Caki2 (cell line): Measurements from ENCODE around the gene CD52. TPM values are rescaled to one million over a fixed set of nuclear protein-coding genes. Genes with fewer than 3 reads are reported as not detected.
A peak's percentile ranks its signal among the peaks of the same experiment; 100 is the strongest.

Experiments used
- DNase-seq: peaks from one replicate; pipeline ENCODE4 v3.0.0-alpha.2; 2015; ENCODE audit warnings: low read depth
- in situ Hi-C: cut with HindIII; loops from 2 replicates; pipeline ENCODE4 v1.10.0; 2016; ENCODE audit warnings: low sequenced_read_pairs, low pct_unique_long_range_greater_than_20kb, mixed read lengths
- total RNA-seq: library from RNA; depleted of rRNA; stranded (reverse); fragments of >200 nt; shearing (Covaris generic); gene quantifications from 2 replicates; pipeline ENCODE4 v1.2.3, GENCODE V29; 2014; ENCODE audit warnings: low replicate concordance; rRNA removed

CD52 gene, protein sequence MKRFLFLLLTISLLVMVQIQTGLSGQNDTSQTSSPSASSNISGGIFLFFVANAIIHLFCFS
- total RNA-seq: not detected in 2 replicates

DNA sequence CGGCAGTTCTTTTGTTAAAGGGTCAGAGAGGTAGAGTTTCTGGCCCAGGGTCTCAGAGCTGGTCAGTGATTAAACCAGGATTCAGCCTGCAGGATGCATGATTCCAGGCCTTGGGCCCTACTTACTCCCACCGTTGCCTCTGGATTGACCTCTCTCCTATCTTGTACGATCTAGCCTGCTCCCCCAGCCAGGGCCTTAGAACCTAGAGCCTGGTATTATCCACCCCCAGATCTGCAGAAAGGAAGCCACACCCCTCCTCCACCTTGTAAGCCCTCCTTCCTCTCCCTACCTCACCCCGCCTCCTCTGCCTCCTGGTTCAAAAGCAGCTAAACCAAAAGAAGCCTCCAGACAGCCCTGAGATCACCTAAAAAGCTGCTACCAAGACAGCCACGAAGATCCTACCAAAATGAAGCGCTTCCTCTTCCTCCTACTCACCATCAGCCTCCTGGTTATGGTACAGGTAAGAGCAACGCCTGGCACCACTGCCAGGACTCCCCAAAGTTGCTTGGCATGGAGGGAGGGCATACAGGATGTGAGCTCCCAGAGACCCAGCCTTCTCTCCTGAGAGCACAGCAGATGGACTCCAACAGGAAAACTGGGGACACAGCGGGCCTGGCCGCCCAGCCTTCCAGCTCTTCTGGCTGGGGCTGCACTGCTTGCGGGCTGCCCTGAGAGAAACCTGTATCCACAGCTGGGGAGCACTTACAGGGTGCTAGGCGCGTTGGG is at the start of gene CD52:
CD52 (plus strand) TSS at position 347 of the 726 bp plus-strand sequence; CDS start at position 407, 60 bp downstream.
- in situ Hi-C loops: no loop called here
- DNase-seq: no peak

DNA sequence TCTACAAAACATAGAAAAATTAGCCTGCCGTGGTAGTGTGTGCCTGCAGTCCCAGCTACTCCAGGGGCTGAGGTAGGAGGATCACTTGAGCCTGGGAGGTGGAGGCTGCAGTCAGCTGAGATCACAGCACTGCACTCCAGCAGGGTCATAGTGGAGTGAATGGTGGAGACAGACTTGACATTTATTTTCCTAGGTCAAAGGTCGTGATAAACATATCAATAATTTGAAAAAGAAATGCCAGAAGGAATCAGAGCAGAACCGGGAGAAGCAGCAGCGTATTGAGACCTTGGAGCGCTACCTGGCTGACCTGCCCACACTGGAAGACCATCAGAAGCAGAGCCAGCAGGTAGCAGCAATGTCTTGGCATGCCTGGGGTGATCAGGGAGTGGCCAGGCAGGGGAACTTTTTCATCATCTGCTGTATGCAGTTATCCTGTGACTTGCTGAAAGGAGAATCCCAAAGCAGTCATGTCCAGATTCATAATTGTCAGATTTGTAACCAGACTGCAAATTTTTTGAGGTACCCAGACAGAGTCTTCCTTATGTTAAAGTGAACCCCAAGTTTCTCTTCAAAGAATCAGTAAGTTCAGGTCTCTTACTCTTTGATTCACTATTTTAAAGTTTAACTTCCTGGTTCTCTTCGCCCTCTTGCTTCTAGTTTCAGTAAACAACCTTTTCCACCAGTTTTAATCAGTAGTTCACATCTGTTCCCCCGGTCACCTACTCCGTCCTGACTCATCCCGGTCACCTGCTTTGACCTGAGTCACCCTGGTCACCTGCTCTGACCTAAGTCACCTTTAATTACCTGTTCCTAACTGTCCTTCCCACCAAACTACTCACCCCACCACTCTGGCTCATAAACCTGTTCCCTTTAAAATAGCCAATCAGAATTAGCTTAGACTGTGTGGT is 49.2 kb upstream of the CD52 start:
- DNase-seq: no peak
- in situ Hi-C loops: no loop called here

DNA sequence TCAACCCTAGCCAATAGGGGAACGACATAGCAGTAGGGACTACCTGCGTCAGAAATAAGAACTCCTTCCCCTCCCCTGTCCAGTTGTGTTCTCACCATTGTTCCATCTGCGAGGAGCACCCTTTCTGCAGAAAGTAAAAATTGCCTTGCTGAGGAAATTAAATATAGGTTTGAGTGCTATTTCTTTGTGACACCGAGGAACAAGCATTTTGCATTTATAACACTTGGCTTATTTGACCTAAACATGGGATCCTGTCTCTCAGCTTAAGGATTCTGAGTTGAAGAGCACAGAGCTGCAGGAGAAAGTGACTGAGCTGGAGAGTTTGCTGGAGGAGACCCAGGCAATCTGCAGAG is 48.6 kb upstream of the CD52 start:
- no peak for DNase-seq
- in situ Hi-C loops: no loop called here

DNA sequence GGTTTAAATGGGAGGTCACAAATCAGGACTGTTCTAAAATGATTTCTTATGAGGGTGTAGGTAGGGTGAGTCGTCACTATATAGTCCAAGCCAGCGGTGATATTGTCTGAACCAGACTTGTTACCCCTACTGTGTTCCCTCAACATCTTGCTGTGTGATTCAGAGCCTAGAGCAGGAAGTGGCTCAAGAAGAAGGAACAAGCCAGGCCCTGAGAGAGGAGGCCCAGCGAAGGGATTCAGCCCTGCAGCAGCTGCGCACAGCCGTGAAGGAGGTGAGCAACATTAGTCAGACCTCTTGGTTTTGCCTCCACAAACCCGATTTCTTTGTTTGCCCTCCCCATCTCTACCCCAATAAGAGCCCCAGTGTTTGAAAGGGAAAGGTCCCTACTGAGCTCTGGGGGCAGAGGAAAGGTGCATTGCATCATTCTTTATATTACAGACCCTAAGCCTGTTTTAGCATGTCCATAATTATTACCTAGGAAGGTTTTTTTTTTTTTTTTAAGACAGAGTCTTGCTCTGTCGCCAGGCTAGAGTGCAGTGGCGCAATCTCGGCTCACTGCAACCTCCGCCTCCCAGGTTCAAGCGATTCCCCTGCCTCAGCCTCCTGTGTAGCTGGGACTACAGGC is 42.8 kb upstream of the CD52 start:
- no peak for DNase-seq
- in situ Hi-C loops: no loop called here

DNA sequence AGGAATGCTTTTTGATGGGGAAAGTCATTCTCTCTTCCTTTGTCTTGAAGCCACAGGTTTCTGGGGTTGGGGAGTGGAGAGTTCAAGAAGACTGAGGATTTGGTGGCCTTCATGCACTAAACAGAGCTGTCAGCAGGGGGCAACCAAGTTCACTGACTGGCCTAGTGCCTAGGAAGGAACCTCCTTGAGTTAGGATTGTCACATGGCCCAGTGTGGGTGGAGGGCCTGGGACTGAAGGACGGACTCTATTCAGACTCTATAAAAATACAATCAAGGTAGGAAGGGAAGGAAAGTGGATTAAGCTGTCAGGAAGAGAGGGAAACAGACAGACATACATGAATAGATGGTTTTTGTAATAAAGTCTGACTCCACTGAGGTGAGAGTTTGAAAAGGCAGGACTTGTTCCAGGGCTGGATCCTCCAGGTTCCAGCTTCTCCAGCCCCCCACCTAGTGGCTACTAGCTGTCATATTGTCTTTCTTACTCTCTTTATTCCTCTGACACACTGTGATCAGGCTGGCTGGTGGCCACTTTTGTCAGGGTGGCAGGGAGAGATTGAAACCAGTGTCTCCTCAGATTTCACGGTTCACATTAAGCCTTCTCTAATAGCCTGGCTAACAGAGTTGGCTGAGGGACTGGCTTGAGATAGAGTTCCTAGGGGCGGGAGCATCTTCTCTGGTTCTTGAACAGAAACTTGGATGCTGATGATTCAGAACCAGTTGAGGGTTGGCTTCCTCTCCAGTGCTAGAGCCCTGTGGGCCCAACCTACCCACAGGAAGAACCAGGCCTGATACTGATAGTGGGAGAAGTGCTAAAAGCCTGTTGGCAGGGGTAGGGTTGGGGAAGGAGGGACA is 42.0 kb upstream of the CD52 start:
- in situ Hi-C loops: no loop called here
- peak; percentile 86 for DNase-seq

DNA sequence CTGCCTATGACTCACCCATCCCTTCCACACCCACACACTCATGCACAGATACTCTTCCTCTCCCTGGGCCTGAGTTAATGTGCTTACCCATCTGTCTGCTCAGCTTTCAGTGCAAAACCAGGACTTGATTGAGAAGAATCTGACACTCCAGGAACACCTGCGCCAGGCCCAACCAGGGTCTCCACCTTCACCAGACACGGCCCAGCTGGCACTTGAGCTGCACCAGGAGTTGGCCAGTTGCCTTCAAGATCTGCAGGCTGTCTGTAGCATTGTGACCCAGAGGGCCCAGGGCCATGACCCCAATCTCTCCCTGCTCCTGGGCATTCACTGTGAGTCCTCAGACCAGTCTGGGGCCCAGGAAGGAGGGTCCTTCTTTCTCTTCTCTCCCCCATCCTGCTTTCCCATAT is 41.3 kb upstream of the CD52 start:
- DNase-seq: no peak
- in situ Hi-C loops: no loop called here

DNA sequence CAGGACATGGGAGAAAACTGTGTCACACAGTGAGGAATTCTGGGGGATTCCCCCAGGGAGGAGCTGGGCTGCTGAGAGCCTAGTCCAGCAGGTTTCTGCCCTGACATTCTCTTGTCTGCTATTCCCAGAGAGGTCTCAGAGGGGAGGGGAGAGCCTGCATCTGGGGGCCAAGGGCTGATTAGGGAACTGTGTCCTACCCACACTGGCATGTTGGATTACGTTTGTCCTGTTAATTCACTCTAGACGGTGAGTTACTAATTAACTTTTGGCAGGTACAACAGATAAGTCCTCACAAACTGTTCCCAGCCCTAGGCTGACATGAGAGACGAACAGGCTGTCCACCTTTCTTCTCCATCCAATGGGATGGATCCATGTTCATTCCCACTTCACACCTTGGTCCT is 40.5 kb upstream of the CD52 start:
- in situ Hi-C loops: no loop called here
- no peak for DNase-seq

DNA sequence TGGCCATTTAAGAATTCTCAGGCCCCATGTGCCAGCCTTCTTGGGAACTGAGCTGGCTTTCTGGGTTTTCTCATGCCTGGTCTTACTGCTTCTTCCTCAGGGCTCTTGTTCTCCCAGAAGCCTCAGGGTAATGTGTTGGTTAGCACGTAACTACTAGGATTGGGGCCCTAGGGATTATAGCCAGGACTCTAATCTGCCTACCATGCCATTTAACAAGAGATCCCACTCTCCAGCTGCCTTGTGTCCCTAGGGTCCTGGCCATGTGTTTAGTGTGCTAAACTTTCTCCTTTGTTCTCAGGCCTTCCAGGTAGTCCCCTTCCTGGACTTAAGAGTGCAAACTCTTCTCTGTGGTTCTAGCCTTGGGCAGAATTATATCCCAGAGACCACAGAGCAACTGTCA is 40.0 kb upstream of the CD52 start:
- in situ Hi-C loops: no loop called here
- no peak for DNase-seq

DNA sequence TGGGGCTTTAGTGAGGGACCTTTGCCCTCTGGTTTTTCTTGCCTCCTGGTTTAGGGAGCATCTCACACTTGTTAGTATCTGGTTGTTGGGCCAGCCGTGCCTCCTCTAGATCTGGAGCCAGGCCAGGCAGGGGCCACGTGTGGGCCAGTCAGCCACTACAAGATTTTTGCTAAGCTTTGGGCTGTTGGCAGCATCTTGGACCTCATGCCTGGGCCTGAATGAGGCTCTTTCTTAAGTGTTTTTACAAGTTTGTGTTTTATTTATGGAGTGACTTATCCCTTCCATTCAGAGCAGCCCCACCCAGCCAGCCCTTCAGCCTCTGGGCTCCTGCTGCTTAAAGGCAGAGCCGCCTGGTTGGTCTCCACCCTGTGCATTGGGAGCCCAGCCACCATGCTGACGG is 39.5 kb upstream of the CD52 start:
- DNase-seq: peak; percentile 71
- in situ Hi-C loops: no loop called here

DNA sequence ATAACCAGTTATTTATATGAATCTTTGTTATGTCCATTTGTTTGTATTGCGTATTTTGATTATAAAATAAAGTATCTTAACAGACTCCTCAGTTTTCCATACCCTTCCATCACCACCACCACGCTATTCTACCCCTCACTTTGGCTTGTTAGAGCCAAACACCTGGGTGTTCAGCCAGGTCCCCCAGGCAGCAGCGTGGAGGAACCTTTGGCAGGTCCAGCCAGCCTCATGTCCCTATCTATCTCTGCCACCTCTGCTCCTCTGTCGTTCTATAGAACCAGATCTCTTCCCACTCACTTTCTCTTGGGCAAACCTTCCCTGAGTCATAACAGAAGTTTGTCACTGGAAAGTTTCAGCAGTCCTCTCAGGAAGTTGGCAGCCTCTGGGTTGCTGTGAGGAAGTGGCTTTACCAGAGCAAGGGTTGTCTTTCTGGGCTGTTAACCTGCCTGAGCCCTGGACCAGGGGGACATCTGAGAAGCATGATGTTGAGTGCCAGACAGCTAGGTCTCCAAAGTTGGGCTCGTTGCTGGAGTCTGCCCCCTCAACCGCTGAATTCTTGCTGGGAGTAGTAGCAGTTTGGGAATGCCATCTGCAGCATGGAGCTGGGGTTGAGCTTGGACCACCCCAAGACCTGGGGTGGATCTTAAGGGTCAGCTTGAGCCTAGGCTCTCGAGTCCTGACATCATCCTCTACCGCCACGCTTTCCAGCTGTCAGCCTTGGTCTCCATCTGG is 38.9 kb upstream of the CD52 start:
- peak; percentile 51 for DNase-seq
- in situ Hi-C loops: no loop called here

DNA sequence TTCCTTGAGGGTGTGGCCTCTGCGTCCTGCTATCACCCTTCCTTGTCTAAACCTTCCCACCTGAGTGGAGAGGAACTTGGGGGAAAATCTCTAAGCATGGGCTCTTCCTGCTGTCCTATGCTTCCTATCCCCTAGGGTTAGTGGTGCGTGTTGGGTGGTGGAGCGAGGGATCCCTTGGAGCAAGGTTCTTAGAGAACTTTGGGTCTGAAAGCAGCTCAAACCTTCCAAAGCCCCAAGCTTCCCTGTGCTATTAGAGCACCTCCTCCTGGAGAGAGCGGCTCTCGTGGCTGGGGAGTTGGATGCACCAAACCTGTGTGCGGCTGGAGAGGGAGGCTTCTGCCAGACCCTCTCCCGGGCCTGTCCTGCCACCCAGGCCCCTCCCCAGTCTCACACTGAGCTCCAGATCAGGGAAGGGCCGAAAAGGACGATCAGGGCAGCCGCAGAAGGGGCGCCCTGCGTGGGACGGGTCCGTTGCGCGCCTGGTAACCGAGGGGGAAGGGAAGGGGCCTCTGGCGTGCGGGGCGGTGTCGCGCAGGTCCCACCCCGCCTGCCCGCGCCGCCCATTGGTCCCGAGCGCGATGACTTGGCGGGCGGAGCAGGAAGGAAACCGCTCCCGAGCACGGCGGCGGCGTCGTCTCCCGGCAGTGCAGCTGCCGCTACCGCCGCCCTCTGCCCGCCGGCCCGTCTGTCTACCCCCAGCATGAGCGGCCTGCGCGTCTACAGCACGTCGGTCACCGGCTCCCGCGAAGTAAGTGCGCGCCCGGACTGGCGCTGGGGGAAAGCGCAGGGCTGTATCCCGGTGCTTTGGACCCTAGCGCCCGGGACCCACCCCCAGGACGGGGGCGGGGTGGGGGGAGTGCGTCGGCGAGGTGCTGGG is 38.1 kb upstream of the CD52 start, which contains the start of gene SH3BGRL3:
SH3BGRL3 (plus strand) TSS at position 631 of the 877 bp plus-strand sequence; CDS start at position 701, 70 bp downstream.
- in situ Hi-C loops: no loop called here
- DNase-seq: peak; percentile 89

DNA sequence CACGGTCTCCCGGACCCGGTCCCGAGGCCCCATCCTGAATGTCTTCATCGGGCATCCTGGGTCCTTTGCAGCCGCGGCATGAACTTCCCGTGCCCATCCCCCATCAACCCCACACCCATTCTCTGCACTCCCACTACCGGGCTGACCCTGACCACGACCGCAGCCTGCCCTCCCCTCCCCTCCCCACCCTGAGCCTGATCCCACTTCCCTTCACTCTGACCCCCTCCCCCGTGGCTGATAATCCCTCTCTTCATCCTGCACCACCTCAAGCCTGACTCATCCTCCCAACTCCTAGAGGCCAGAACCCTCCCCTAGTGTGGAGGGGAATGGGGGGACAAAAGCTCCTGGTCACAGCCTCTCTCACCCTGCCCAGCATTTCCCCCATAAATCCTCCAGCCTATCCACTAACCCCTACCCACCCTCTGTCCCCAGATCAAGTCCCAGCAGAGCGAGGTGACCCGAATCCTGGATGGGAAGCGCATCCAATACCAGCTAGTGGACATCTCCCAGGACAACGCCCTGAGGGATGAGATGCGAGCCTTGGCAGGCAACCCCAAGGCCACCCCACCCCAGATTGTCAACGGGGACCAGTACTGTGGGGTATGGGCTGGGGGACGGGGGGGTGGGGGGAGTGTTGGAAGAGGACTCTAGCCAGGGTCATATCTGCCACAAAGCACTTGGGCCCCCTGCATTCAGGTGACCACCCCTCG is 37.3 kb upstream of the CD52 start:
- in situ Hi-C loops: no loop called here
- no peak for DNase-seq

DNA sequence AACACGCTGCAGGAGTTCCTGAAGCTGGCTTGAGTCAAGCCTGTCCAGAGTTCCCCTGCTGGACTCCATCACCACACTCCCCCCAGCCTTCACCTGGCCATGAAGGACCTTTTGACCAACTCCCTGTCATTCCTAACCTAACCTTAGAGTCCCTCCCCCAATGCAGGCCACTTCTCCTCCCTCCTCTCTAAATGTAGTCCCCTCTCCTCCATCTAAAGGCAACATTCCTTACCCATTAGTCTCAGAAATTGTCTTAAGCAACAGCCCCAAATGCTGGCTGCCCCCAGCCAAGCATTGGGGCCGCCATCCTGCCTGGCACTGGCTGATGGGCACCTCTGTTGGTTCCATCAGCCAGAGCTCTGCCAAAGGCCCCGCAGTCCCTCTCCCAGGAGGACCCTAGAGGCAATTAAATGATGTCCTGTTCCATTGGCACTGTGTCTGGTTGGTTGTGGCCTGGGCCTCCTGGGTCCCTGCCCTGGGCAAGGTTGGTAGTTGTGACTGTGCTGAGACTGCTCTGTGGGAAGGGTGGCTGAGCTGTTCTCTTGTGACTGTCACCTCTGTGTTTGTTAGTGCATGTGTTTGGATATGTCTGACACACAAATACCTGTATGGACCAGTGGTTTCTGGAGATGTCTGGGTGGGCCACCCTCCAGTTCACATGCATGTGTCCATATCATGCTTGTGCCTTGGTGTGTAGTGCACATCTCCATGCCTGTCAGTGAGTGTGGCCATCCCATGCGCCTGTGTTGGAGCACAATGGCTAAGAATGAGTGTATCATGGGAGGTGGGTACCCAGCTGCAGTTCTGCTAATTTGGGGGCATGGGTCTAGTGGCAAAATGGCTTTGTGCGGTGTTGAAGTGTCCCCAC is 36.4 kb upstream of the CD52 start:
- in situ Hi-C loops: no loop called here

DNA sequence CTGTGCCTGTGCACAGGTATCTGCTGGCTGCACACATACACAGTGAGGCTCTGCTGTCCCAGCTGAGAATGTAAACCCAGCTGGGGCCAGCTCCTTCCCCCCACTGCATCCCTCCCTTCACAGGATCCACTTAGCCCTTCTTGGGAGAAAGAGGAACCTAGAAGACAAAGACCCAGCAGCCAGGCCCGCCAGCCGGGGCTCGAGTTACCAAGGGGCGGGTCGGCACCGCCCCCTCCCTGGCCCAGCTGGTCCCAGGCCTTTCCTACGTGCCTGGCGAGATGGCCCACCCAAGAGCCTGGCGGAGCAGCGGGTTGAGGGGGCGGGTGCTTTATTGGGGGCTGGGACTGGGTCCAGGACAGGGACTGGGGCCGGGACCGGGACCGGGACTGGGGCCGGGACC is 35.8 kb upstream of the CD52 start:
- in situ Hi-C loops: no loop called here
- no peak for DNase-seq

More for the DNA sequence above, 36.4 kb upstream of the CD52 start:
- no peak for DNase-seq

DNA sequence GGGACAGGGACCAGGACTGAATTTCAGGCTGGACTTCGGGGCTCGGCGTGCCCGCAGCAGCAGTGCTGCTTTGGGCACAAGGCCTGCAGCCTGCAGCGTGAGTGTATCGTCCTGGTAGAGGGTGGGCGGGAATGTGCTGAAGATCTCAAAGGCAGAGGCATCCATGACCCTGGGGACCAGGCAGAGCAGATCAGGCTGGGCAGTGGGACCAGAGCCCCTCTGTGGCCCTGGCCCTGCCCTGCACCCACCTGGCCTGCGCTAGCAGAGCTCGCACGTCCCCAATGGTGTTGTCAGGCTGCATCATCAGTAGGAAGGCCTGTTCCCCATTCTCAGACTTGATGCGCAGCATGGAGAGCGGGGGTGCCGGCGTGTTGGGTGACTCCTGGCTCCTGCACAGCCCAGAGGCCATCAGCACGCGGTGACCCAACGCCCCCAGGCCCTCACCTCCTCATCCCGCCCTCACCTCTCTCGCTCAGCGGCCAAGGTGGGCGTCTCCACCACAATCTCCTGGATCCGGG is 35.3 kb upstream of the CD52 start:
- DNase-seq: no peak
- in situ Hi-C loops: no loop called here
